Thymus (tissue), 11 donors: Measurements from ENCODE around the gene SYNE3. TPM values are rescaled to one million over a fixed set of nuclear protein-coding genes. Genes with fewer than 3 reads are reported as not detected.

Experiments used
- DNase-seq, 9 donors: peaks; one replicate each; pipeline ENCODE4 v3.0.0-alpha.2; 2013; ENCODE audit warnings: low spot score in 9 of 9, low read depth in 6 of 9, missing footprints in 1 of 9
- H3K27ac ChIP-seq, 2 donors: one replicate each; pipeline ENCODE4 v1.5.1; 2013; ENCODE audit warnings: control low read depth in 1 of 2, low read depth in 1 of 2, low read length in 1 of 2, mild to moderate bottlenecking in 1 of 2, moderate library complexity in 1 of 2
- H3K27me3 ChIP-seq, 2 donors: one replicate each; pipeline ENCODE4 v1.5.1; 2013; ENCODE audit warnings: low read length in 1 of 2; ENCODE audit not compliant: control insufficient read depth in 2 of 2, insufficient read depth in 1 of 2
- H3K36me3 ChIP-seq, 2 donors: one replicate each; pipeline ENCODE4 v1.5.1; 2013; ENCODE audit warnings: low read length in 1 of 2, mild to moderate bottlenecking in 1 of 2, moderate library complexity in 1 of 2; ENCODE audit not compliant: control insufficient read depth in 2 of 2, insufficient read depth in 2 of 2
- H3K4me1 ChIP-seq, 2 donors: one replicate each; pipeline ENCODE4 v1.5.1; 2013; ENCODE audit warnings: low read length in 2 of 2; ENCODE audit not compliant: control insufficient read depth in 2 of 2, insufficient read depth in 2 of 2
- H3K4me3 ChIP-seq, 2 donors: one replicate each; pipeline ENCODE4 v1.5.1; 2013; ENCODE audit warnings: low read length in 2 of 2, control low read depth in 1 of 2, mild to moderate bottlenecking in 1 of 2
- H3K9me3 ChIP-seq, 2 donors: one replicate each; pipeline ENCODE4 v1.5.1; 2013; ENCODE audit warnings: low read length in 1 of 2, mild to moderate bottlenecking in 1 of 2; ENCODE audit not compliant: control insufficient read depth in 2 of 2, insufficient read depth in 1 of 2
- WGBS: extraction: QIAGEN DNeasy Blood & Tissue Kit; methylation state at CpG from one replicate; pipeline ENCODE4 v1.1.7; 2013; 5-methylcytosine and 5-hydroxymethylcytosine counted together
- polyA plus RNA-seq: library from polyadenylated mRNA; stranded (reverse); fragments of 200-250 nt; gene quantifications from one replicate; pipeline ENCODE4 v1.2.3, GENCODE V29; 2013
- total RNA-seq: library from RNA; stranded (reverse); fragments of 120-200 nt; gene quantifications from one replicate; pipeline ENCODE4 v1.2.4, GENCODE V29; 2013
- donor health status: healthy.

Gene SYNE3
- total and polyA plus RNA-seq, 2 donors, result 1.7 to 3.1 TPM

GRCh38 chr14:95482627-95483308 is 33.7 kb downstream of the SYNE3 start:
- 96% methylated on average over 12 of the region's 12 CpGs for WGBS
- Histone ChIP-seq H3K27ac (no peak overlapping the region), H3K4me3 (no peak overlapping the region), H3K9me3 (no peaks in the 10 kb centered on the region), H3K36me3 (no peaks in the 10 kb centered on the region), H3K4me1 (peaks cover 35 to 57% of the 10 kb centered on the region in 2 donors), H3K27me3 (peaks cover 0 to 2% of the 10 kb centered on the region in 2 donors)
- DNase-seq, result no peak

- no peak overlapping the region for H3K4me3 ChIP-seq
- H3K9me3 ChIP-seq, result no peaks in the 10 kb centered on the region
- no peak overlapping the region for H3K27ac ChIP-seq
- 97% methylated on average over 18 of the region's 18 CpGs for WGBS
- peaks cover 0 to 2% of the 10 kb centered on the region in 2 donors for H3K27me3 ChIP-seq
- H3K36me3 ChIP-seq, result no peaks in the 10 kb centered on the region
- H3K4me1 ChIP-seq, result peaks cover 23 to 45% of the 10 kb centered on the region in 2 donors
- no peak for DNase-seq
Observed at GRCh38 chr14:95481391-95482022, 34.9 kb downstream of the SYNE3 start.

- H3K27ac ChIP-seq, result no peak overlapping the region
- H3K4me1 ChIP-seq, result peaks cover 17 to 38% of the 10 kb centered on the region in 2 donors
- no peaks in the 10 kb centered on the region for H3K36me3 ChIP-seq
Observed at GRCh38 chr14:95480887-95481226, 35.6 kb downstream of the SYNE3 start.

GRCh38 chr14:95480109-95480886 is 36.2 kb downstream of the SYNE3 start:
- no peak overlapping the region for H3K4me3 ChIP-seq
- no peaks in the 10 kb centered on the region for H3K9me3 ChIP-seq
- H3K27ac ChIP-seq, result peak overlapping the region in 1 of 2 donors; percentile 55
- 90% methylated on average over 11 of the region's 11 CpGs for WGBS
- H3K4me1 ChIP-seq, result peaks cover 12 to 33% of the 10 kb centered on the region in 2 donors
- no peak for DNase-seq
- peaks cover 0 to 2% of the 10 kb centered on the region in 2 donors for H3K27me3 ChIP-seq
- no peaks in the 10 kb centered on the region for H3K36me3 ChIP-seq

More at GRCh38 chr14:95480887-95481226, 35.6 kb downstream of the SYNE3 start:
- Histone ChIP-seq H3K9me3 (no peaks in the 10 kb centered on the region), H3K4me3 (no peak overlapping the region), H3K27me3 (peaks cover 0 to 2% of the 10 kb centered on the region in 2 donors)
- no peak for DNase-seq
- WGBS, result 98% methylated on average over 9 of the region's 9 CpGs

GRCh38 chr14:95479494-95479893 is 37.0 kb downstream of the SYNE3 start:
- no peaks in the 10 kb centered on the region for H3K27me3 ChIP-seq
- no peaks in the 10 kb centered on the region for H3K9me3 ChIP-seq
- no peak overlapping the region for H3K4me3 ChIP-seq
- no peak for DNase-seq
- no peak overlapping the region for H3K27ac ChIP-seq
- no peaks in the 10 kb centered on the region for H3K36me3 ChIP-seq
- H3K4me1 ChIP-seq, result peaks cover 15 to 34% of the 10 kb centered on the region in 2 donors
- WGBS, result 98% methylated on average over 4 of the region's 4 CpGs

- H3K4me3 ChIP-seq, result no peak overlapping the region
- H3K9me3 ChIP-seq, result no peaks in the 10 kb centered on the region
- no peaks in the 10 kb centered on the region for H3K27me3 ChIP-seq
- DNase-seq, result no peak
- no peak overlapping the region for H3K27ac ChIP-seq
- H3K4me1 ChIP-seq, result peaks cover 16 to 34% of the 10 kb centered on the region in 2 donors
- 96% methylated on average over 4 of the region's 4 CpGs for WGBS
- no peaks in the 10 kb centered on the region for H3K36me3 ChIP-seq
Observed at GRCh38 chr14:95478818-95479217, 37.6 kb downstream of the SYNE3 start.

- H3K9me3 ChIP-seq, result no peaks in the 10 kb centered on the region
- peaks cover 16 to 34% of the 10 kb centered on the region in 2 donors for H3K4me1 ChIP-seq
- over 99% methylated on average over 6 of the region's 6 CpGs for WGBS
- no peaks in the 10 kb centered on the region for H3K27me3 ChIP-seq
- no peak overlapping the region for H3K4me3 ChIP-seq
- no peak for DNase-seq
- no peaks in the 10 kb centered on the region for H3K36me3 ChIP-seq
- H3K27ac ChIP-seq, result no peak overlapping the region
Observed at GRCh38 chr14:95478309-95478708, 38.1 kb downstream of the SYNE3 start.

GRCh38 chr14:95477411-95478269 is 38.8 kb downstream of the SYNE3 start:
- Histone ChIP-seq H3K27ac (no peak overlapping the region), H3K36me3 (no peaks in the 10 kb centered on the region), H3K27me3 (no peaks in the 10 kb centered on the region), H3K4me1 (peaks cover 23 to 39% of the 10 kb centered on the region in 2 donors), H3K4me3 (no peak overlapping the region), H3K9me3 (no peaks in the 10 kb centered on the region)
- 90% methylated on average over 17 of the region's 17 CpGs for WGBS
- no peak for DNase-seq
